NT2/D1 (cell line): Measurements from ENCODE around the gene RAB8B.
"Not testable (repeated sequence)": the region's sequence is repeated elsewhere in the genome, so short reads cannot be mapped to it uniquely, and the experiment has no call there.

Experiments used
- DNase-seq: peaks from one replicate; pipeline ENCODE4 v3.0.0-alpha.2; 2011; ENCODE audit warnings: low read depth, low spot score
- H3K27me3 ChIP-seq: 2 replicates; pipeline ENCODE4 v1.6.0; 2011; ENCODE audit warnings: mild to moderate bottlenecking; ENCODE audit not compliant: insufficient read length, insufficient read depth
- H3K36me3 ChIP-seq: 2 replicates; pipeline ENCODE4 v1.6.1; 2011; ENCODE audit warnings: mild to moderate bottlenecking, low read length, mixed read lengths; ENCODE audit not compliant: insufficient read depth, insufficient read length
- H3K4me1 ChIP-seq: 2 replicates; pipeline ENCODE4 v1.5.1; 2011; ENCODE audit not compliant: insufficient read depth, insufficient read length
- H3K4me3 ChIP-seq: 2 replicates; pipeline ENCODE4 v1.5.1; 2011; ENCODE audit warnings: low read depth; ENCODE audit not compliant: insufficient read length
- H3K9ac ChIP-seq: 2 replicates; pipeline ENCODE4 v1.6.0; 2011; ENCODE audit warnings: low read depth; ENCODE audit not compliant: insufficient read length
- H3K9me3 ChIP-seq: 2 replicates; pipeline ENCODE4 v1.5.1; 2011; ENCODE audit warnings: mild to moderate bottlenecking, low read length; ENCODE audit not compliant: insufficient read depth
- SUZ12 ChIP-seq: IDR thresholded peaks from 2 replicates; pipeline ENCODE4 v1.6.1; 2011; ENCODE audit not compliant: insufficient read length, insufficient read depth; ENCODE audit errors: extremely low read depth
- YY1 ChIP-seq: IDR thresholded peaks from 2 replicates; pipeline ENCODE4 v1.6.1; 2011; ENCODE audit not compliant: insufficient read length, insufficient read depth
- ZNF274 ChIP-seq: IDR thresholded peaks from 2 replicates; pipeline ENCODE4 v1.6.1; 2011; ENCODE audit warnings: mild to moderate bottlenecking, low read depth, low read length

RAB8B gene

GRCh38 chr15:63200464-63201249 lies 11.3 kb downstream of the RAB8B start:
- H3K4me1 ChIP-seq: no peaks in the 10 kb centered on the region
- no peak for DNase-seq
- TF ChIP-seq SUZ12 (no peak), YY1 (no peak), ZNF274 (no peak)

GRCh38 chr15:63202861-63203260 lies 13.5 kb downstream of the RAB8B start:
- TF ChIP-seq ZNF274 (no peak), SUZ12 (no peak), YY1 (no peak)
- Histone ChIP-seq H3K27me3 (no peaks in the 10 kb centered on the region), H3K9me3 (no peaks in the 10 kb centered on the region), H3K36me3 (no peaks in the 10 kb centered on the region), H3K4me3 (no peak overlapping the region), H3K4me1 (no peaks in the 10 kb centered on the region), H3K9ac (no peak overlapping the region)
- DNase-seq: no peak

More at GRCh38 chr15:63200464-63201249, 11.3 kb downstream of the RAB8B start:
- Histone ChIP-seq H3K36me3 (peaks cover 4% of the 10 kb centered on the region), H3K27me3 (no peaks in the 10 kb centered on the region), H3K4me3 (no peak overlapping the region), H3K9me3 (no peaks in the 10 kb centered on the region), H3K9ac (no peak overlapping the region)

DNA sequence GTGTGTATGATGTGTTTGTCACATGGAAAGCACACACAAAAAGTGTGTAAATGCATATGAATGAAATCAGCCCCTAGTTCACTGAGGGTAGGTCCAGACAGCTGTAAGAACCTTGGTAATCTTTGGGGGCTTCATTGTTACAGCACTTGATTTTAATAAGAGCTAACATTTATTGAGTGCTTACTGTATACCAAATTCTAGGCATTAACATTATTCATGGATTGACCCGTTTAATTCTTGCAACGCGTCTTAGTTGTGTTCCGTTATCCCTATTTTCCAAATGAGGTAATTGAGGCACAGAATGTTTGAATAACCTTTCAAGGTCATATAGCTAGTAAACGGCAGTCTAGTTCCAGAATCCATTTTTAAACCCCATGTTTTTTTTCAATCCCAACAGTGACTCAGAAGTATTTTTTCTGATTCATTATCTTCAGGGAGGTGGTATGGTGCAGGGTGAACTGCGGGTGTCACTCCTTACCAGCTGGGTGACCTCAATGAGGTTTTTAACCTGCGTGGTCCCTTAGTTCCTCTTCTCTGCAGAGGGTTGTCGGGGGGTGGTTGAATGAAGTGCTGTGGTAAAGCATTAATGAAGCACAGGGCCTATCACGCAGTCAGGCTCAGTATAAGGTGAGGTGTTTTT lies 14.2 kb downstream of the RAB8B start:
- H3K9ac ChIP-seq: no peak overlapping the region
- DNase-seq: no peak

DNA sequence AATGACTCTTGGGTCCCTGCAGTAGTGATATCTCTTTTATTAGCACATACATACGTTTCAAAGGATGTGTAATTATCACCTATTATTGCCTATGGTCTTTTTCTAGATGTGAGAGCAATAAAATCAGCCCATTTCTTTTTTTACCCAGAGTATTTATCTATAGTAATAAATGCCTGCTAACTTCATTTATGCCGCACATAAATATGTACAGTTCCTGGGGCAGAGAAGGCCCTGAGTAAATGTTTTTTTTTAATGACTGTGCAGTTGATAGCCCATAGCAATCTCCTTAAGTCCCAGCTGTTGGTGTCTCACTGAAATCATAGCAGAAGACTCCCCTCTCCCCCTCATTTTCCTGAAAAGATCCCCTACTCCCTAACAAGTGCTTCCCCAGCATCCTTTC lies 16.7 kb downstream of the RAB8B start:
- no peak for TF ChIP-seq ZNF274
- TF ChIP-seq SUZ12: no peak
- no peak for TF ChIP-seq YY1
- Histone ChIP-seq H3K36me3 (no peaks in the 10 kb centered on the region), H3K4me1 (no peaks in the 10 kb centered on the region), H3K9me3 (no peaks in the 10 kb centered on the region), H3K4me3 (no peak overlapping the region), H3K9ac (no peak overlapping the region), H3K27me3 (no peaks in the 10 kb centered on the region)
- DNase-seq: no peak

More for the DNA sequence above, 14.2 kb downstream of the RAB8B start:
- Histone ChIP-seq H3K36me3 (no peaks in the 10 kb centered on the region), H3K4me1 (no peaks in the 10 kb centered on the region), H3K27me3 (no peaks in the 10 kb centered on the region), H3K9me3 (no peaks in the 10 kb centered on the region), H3K4me3 (no peak overlapping the region)
- no peak for TF ChIP-seq SUZ12
- no peak for TF ChIP-seq YY1
- no peak for TF ChIP-seq ZNF274

DNA sequence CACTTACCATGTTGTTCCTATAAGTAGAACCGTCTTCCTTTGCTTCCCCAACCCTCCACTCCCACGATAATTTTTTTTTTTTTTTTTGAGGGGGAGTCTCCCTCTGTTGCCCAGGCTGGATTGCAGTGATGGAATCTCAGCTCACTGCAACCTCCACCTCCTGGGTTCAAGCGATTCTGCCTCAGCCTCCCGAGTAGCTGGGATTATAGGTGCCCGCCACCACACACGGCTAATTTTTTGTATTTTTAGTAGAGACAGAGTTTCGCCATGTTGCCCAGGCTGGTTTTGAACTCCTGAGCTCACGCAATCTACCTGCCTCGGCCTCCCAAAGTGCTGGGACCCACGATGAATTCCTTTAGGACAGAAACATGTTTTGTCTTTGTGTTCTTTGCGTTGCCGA lies 19.4 kb downstream of the RAB8B start:
- H3K9ac ChIP-seq, H3K36me3 ChIP-seq, H3K27me3 ChIP-seq, H3K4me3 ChIP-seq, H3K9me3 ChIP-seq, DNase-seq, H3K4me1 ChIP-seq: not testable (repeated sequence)

DNA sequence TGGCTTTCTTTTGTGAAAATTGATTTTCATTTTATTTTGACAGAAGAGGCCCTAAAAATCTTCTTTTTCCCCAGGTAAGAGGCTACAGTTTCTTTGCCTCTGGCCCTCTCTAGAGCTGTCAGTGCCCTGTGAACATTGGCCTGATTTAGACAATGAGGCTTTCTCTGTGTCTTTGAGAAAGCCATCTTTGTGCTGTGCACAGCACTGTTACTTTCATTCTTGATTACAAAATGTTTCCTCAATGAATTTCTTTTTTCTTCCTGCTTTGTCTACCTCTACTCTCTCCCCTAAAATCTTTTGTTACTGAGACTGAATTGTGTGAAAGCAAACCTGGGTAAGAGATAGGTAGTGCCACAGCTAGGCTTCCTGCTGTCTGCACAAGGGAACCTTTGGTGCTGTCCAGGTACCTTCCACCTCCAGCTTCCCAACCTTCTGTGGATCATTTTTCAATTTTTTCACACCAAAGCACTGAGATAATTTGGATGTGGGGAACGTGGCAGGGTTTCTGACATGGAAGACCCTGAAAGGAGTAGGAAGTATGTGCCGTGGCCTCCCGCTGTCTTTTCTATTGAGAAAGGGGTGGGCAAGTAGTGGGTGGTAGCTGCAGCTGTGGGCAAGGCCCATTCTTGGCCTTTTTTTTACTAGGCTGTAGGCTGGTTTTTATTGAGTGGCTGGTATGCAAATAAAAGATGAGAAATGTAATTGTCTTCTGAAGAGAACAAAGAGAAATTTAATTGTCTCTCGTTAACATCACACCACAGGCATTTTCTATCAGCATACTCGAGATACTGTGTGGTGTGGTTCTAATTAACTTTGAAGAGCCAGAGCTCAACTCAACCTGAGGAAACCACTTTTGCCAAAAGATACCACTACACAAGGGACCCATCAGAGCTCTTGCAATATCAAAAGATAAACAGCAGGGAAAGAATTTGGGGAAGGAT lies 21.0 kb downstream of the RAB8B start:
- H3K4me1 ChIP-seq: no peaks in the 10 kb centered on the region
- H3K9ac ChIP-seq: no peak overlapping the region
- no peak overlapping the region for H3K4me3 ChIP-seq
- DNase-seq: no peak
- no peaks in the 10 kb centered on the region for H3K36me3 ChIP-seq
- H3K27me3 ChIP-seq: no peaks in the 10 kb centered on the region
- H3K9me3 ChIP-seq: no peaks in the 10 kb centered on the region
- TF ChIP-seq YY1 (no peak), ZNF274 (no peak), SUZ12 (no peak)

DNA sequence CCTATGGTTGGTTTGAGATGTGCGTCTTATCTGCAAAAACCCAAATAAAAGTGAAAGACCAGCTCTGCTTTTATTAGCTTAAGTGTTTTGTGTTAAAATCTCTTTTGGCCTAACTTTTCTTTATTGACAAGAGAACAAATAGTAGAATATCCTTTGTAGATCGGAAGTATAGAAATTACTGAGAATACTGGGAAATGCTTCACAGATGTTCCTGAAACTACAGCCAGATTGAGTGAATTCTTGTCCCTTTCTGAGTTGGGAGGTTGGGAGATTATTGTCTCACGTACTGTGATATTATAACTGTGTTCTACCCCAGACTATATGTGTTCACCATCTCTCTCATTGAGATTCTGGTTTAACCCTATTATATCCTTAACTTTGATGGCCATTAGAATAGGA lies 21.7 kb downstream of the RAB8B start:
- no peaks in the 10 kb centered on the region for H3K36me3 ChIP-seq
- no peaks in the 10 kb centered on the region for H3K9me3 ChIP-seq
- no peak for DNase-seq
- no peak overlapping the region for H3K4me3 ChIP-seq
- no peak for TF ChIP-seq ZNF274
- TF ChIP-seq SUZ12: no peak
- TF ChIP-seq YY1: no peak
- no peak overlapping the region for H3K9ac ChIP-seq
- no peaks in the 10 kb centered on the region for H3K27me3 ChIP-seq
- no peaks in the 10 kb centered on the region for H3K4me1 ChIP-seq
